HG03060 (cell line): ENCODE data around the gene PRLH.

Experiments
- ATAC-seq: cut with Tn5 transposase; IDR thresholded peaks from one replicate; pipeline ENCODE4 v1.9.1; 2021; ENCODE audit warnings: low read depth, moderate number of reproducible peaks; ENCODE audit not compliant: unreplicated experiment

The PRLH gene

DNA sequence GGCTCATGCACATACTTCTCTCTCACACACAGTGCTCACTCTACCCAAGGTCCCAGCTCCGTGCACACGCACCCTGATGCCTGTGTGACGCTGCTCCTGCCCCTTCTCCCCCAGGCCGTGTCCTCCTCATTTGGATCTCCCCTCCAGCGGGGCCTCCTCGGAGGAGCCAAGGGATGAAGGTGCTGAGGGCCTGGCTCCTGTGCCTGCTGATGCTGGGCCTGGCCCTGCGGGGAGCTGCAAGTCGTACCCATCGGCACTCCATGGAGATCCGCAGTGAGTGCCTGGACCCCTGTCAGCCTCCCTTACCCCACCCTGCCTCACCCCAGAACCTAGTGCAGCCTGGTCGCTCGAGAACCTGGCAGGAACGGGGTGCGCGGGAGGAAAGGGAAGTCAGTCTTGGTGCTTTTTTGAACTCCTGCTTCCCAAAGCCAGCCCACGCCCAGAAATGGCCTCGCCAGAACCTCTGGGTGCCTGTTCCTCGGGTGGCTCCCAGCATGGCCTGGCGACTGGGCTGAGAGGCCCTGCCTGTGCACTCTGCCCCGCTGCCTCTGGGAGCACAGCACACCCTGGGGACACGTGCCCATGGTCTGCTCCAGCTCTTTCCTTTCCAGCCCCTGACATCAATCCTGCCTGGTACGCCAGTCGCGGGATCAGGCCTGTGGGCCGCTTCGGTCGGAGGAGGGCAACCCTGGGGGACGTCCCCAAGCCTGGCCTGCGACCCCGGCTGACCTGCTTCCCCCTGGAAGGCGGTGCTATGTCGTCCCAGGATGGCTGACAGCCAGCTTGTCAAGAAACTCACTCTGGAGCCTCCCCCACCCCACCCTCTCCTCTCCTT lies at the start of gene PRLH:
TSS of gene PRLH (plus strand) at position 174 of the 835 bp plus-strand sequence. CDS start at position 174, 0 bp downstream.
- no peak for ATAC-seq

GRCh38 chr2:237517163-237517562 lies 49.2 kb upstream of the PRLH start:
- ATAC-seq, result no peak

- no peak for ATAC-seq
Measured at GRCh38 chr2:237517990-237518389, 48.4 kb upstream of the PRLH start.

- ATAC-seq, result no peak
Measured at GRCh38 chr2:237519506-237520245, 46.7 kb upstream of the PRLH start.

DNA sequence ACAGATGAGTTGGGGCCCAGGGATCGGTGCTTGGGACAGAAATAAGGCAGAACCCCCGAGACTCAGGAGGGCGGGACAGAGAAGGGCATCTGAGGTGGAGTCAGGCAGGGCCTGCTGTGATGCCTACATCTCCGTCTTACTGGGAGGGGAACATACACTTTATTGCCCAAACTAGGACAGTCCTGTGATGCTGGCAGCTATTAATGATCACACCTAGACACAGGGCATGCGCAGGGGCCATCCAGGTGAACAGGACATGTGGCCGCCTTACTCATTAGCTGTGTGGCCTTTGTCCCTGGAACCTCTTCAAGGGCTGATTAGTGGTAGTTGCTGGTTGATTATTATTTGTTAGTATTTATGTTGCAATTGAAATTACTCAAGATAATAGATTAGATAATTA lies 46.1 kb upstream of the PRLH start:
- ATAC-seq, result no peak

GRCh38 chr2:237524631-237525030 lies 41.7 kb upstream of the PRLH start:
- no peak for ATAC-seq

GRCh38 chr2:237525559-237526157 lies 40.7 kb upstream of the PRLH start:
- ATAC-seq, result no peak

DNA sequence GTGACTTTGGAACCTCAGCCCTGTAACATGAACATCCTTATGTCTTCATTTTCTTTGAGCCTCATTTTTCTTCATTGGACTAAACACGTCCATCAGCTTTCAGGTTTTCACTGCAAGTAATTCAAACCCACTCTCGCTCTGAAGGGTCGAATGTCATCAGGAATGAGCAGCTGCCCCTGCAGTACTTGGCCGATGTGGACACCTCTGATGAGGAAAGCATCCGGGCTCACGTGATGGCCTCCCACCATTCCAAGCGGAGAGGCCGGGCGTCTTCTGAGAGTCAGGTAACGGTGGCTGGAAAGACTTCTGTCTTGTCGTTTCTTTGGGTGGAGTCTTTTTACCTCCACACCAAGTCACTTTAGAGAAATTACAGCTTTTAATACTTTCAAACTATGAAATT lies 39.1 kb upstream of the PRLH start:
- ATAC-seq, result no peak

DNA sequence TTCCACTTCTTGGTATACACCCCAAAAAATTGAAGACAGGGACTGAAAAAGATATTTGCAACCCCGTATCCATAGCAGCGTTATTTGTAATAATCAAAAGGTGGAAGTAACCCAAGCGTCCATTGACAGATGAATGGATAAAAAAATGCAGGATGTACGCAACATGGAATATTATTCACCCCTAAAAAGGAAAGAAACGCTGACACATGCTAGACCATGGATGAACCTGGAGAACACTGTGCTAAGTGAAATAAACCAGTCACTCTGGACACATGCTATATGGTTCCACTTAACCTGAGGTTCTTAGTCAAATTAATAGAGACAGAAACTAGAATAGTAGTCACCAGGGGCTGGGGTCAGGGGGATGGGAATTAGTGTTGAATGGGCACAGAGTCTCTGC lies 38.6 kb upstream of the PRLH start:
- ATAC-seq, result no peak

DNA sequence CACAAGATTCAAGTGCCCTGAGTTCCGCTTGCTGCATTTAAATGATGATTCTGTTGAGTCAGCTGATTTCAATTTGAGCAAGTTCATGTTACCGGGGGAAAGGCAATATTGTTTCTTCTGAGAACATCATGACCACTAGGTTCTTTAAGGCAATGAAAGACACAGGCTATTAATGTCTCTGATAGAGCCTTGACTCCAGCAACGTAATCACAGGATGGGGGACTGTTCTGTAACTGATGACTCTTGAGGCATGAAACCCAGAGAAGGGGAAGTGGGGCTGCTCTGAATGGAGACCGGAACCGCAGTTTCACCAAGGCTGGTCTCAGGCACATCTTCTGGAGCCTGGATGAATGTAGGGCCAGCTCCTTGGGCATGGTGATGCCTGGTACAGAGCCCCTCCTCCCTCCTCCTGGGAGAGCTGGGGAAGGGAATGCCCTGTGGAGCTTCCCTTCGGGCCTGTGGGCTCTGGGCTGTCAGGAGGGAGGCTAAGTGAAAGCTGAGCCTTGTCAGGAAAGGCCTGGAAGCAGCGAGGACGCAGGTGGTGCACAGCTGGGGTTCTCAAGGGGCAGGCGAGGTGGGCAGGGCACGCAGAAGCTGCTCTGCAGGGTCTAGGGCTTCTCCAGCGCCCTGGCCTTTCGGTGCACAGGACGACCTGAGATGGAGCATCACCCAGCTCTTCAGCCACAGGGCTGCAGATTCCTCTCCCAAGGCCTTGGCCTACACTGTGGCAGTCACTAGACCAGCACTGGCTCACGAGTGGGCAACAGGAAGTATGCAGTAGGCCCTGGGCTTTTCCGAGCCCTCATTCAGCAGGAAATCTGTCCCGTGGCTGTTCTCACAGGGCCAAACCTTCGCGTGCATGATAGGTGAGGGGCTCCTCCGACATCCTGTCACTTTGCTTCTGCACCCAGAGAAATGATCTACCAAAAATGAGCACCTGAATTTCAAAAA lies 36.6 kb upstream of the PRLH start:
- ATAC-seq, result no peak

GRCh38 chr2:237530472-237531433 lies 35.6 kb upstream of the PRLH start:
- no peak for ATAC-seq

DNA sequence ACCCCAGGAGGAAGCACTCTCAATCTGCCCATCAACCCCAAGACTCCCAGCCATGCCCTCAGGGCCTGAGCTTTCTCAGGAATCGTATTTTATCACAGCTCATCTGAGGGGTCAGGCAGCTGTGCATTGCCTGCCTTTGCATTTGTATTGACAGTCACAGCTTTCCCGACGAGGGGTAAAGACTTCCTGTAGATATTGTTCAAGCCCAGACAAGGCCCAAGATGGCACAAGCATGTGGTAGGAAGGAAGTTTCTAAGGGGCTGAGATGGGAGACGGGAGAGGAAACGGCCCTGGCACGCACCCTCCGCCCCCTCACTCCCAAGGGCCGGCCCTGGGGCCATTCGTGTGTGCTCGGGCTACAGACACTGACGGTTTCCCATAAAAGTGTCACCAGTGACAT lies 34.2 kb upstream of the PRLH start:
- no peak for ATAC-seq

- ATAC-seq, result no peak
Measured at GRCh38 chr2:237533668-237534161, 32.7 kb upstream of the PRLH start.

DNA sequence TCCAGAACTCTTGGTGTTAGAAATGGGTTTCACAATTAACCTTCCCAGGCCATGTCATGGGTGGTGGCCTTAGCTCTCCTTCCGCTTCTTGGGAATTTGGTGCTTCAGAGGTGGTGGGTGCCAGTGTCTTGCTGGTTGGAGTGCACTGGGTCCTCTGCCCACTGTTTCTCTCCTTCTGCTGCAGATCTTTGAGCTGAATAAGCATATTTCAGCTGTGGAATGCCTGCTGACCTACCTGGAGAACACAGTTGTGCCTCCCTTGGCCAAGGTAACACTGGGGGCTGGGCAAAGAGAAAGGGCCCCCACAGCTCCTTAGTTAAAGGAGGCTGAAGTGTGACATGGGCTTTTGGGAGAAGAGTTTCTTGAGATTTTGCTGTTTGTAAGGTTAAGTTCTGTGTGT lies 32.0 kb upstream of the PRLH start:
- no peak for ATAC-seq

GRCh38 chr2:237535385-237536082 lies 30.8 kb upstream of the PRLH start:
- no peak for ATAC-seq

- ATAC-seq, result no peak
Measured at GRCh38 chr2:237536083-237536415, 30.3 kb upstream of the PRLH start.

GRCh38 chr2:237536617-237537016 lies 29.8 kb upstream of the PRLH start:
- no peak for ATAC-seq

DNA sequence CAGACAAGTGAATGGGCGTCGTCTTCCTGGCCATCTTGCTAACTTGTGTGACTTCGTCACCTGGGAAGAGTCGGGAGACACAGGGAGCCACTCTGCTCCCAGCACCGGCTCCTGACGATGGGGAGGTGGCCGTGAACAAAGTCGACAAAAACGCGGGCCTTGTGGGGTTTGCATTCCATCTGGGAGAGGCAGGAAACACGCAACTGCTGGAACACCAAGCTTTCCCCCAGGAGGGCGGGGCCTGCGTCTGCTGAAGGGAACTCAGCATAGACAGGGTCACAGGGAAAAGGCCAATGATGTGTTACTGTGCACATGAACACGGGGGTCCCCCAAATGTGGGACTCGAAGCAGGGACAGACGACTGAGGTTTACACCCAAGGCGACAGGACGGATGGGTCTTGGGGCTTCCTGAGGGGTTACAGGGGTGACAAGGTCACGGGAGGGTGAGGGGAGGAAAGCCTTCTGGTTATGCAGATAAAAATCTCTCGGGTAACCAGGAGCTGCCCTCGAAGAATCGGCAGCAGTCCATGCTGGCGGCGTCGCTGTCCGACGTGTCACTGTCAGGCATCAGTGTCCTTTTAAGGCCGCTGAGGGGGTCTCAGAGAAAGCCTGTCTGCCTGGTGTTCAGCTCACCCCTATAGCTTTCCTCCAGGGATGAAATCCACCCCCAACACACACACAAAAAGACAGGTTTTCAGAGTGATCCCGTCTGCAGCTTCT lies 28.2 kb upstream of the PRLH start:
- no peak for ATAC-seq
